HCT116 (cell line): ENCODE measurements around the gene TRPM3. TPM values are rescaled to one million over a fixed set of nuclear protein-coding genes. Genes with fewer than 3 reads are reported as not detected.

Source experiments
- ATAC-seq: fragments of 200-7000 bp; cut with Tn5 transposase; 2 replicates; pipeline ENCODE4 v1.9.1; 2020; ENCODE audit warnings: mild to moderate bottlenecking, moderate library complexity
- BruUV-seq: library from RNA; stranded (reverse); fragments of 400-500 nt; replicated peaks from 2 replicates; lab custom pipeline; 2021; lab: Mats Ljungman, UMichigan
- CTCF ChIA-PET: fragments of 300-600 bp; sonication (Branson Sonifier 250); formaldehyde crosslinking; loops from one replicate; lab custom pipeline; 2021; ENCODE audit warnings: antibody characterized with exemption; lab: Charles Lee
- POLR2A ChIA-PET: fragments of 300-600, 350-600 bp; sonication (Branson Sonifier 250); formaldehyde crosslinking; loops from one replicate; lab custom pipeline; 2021; ENCODE audit warnings: antibody characterized with exemption; lab: Charles Lee
- RAD21 ChIA-PET, 2 experiments: fragments of 300-600 bp; sonication (Branson Sonifier 250); formaldehyde crosslinking; loops; one replicate each; lab custom pipeline; 2023; ENCODE audit warnings: low total read pairs in 2 of 2; ENCODE audit not compliant: uncharacterized antibody in 2 of 2, unreplicated experiment in 2 of 2, low non-redundant PET in 1 of 2; lab: Charles Lee
- DNase-seq: peaks from one replicate; pipeline ENCODE4 v3.0.0-alpha.2; 2010; ENCODE audit warnings: low read depth, low spot score
- H2AFZ ChIP-seq: fragments of 200-600 bp; shearing (Covaris generic), sonication (generic); 2 replicates; pipeline ENCODE4 v1.6.1; 2017; ENCODE audit warnings: low read depth, mixed run types, mixed read lengths, antibody characterized with exemption, low read length; ENCODE audit not compliant: poor library complexity, severe bottlenecking
- H3K27ac ChIP-seq: 2 replicates; pipeline ENCODE4 v1.5.1; 2012; ENCODE audit warnings: low read depth, low read length
- H3K27me3 ChIP-seq: fragments of 200-600 bp; sonication (generic); 2 replicates; pipeline ENCODE4 v1.6.1; 2016; ENCODE audit warnings: mixed run types, low read length, mixed read lengths; ENCODE audit not compliant: insufficient read depth
- H3K36me3 ChIP-seq, 2 experiments: fragments of 200-500 bp in 1 of 2; fragments of 200-600 bp in 1 of 2; sonication (Bioruptor generic) in 1 of 2; sonication (generic) in 1 of 2; 2 replicates each; pipeline versions ENCODE4 v1.5.1 to v1.6.1; 2014 to 2016; ENCODE audit warnings: low read length in 2 of 2, inconsistent platforms in 1 of 2, mixed read lengths in 1 of 2, mixed run types in 1 of 2; ENCODE audit not compliant: insufficient read depth in 2 of 2, control insufficient read depth in 1 of 2
- H3K4me1 ChIP-seq, 2 experiments: fragments of 200-600 bp in 1 of 2; sonication (generic) in 1 of 2; 2 replicates each; pipeline versions ENCODE4 v1.5.1 to v1.6.1; 2012 to 2017; ENCODE audit warnings: low read length in 2 of 2, inconsistent platforms in 1 of 2, mild to moderate bottlenecking in 1 of 2, mixed read lengths in 1 of 2, mixed run types in 1 of 2, moderate library complexity in 1 of 2; ENCODE audit not compliant: insufficient read depth in 2 of 2, control insufficient read depth in 1 of 2
- H3K4me2 ChIP-seq: fragments of 200-600 bp; sonication (generic); 2 replicates; pipeline ENCODE4 v1.6.1; 2017; ENCODE audit warnings: mixed run types, low read length, mixed read lengths
- H3K4me3 ChIP-seq, 2 experiments: fragments of 200-600 bp in 1 of 2; sonication (generic) in 1 of 2; replicated peaks in 1 of 2; 2 replicates each; pipeline ENCODE4 v1.5.1; 2011 to 2016; ENCODE audit warnings: low read length in 2 of 2, control low read depth in 1 of 2, low read depth in 1 of 2, mild to moderate bottlenecking in 1 of 2, mixed read lengths in 1 of 2, mixed run types in 1 of 2
- H3K79me2 ChIP-seq: fragments of 200-600 bp; sonication (generic); 2 replicates; pipeline ENCODE4 v1.6.1; 2017; ENCODE audit warnings: mild to moderate bottlenecking, mixed run types, low read length, moderate library complexity, mixed read lengths; ENCODE audit not compliant: insufficient read depth
- H3K9ac ChIP-seq: fragments of 200-600 bp; sonication (generic); 2 replicates; pipeline ENCODE4 v1.6.1; 2016; ENCODE audit warnings: low read length, mixed read lengths
- H3K9me2 ChIP-seq: fragments of 200-600 bp; sonication (generic), shearing (Covaris generic); 2 replicates; pipeline ENCODE4 v1.6.1; 2017; ENCODE audit warnings: mixed run types, mild to moderate bottlenecking, moderate library complexity; ENCODE audit not compliant: insufficient read depth
- H3K9me3 ChIP-seq, 2 experiments: fragments of 200-500 bp in 1 of 2; fragments of 200-600 bp in 1 of 2; sonication (Bioruptor generic) in 1 of 2; sonication (generic) in 1 of 2; 2 replicates each; pipeline ENCODE4 v1.6.1; 2014 to 2017; ENCODE audit warnings: low read length in 2 of 2, mixed read lengths in 2 of 2, inconsistent platforms in 1 of 2, low read depth in 1 of 2, mild to moderate bottlenecking in 1 of 2, mixed run types in 1 of 2, moderate library complexity in 1 of 2; ENCODE audit not compliant: control insufficient read depth in 1 of 2, insufficient read depth in 1 of 2
- H4K20me1 ChIP-seq: fragments of 200-600 bp; sonication (generic), shearing (Covaris generic); 2 replicates; pipeline ENCODE4 v1.6.1; 2017; ENCODE audit warnings: mixed run types, mild to moderate bottlenecking, moderate library complexity; ENCODE audit not compliant: insufficient read depth
- ATF3 ChIP-seq: IDR thresholded peaks from 2 replicates; pipeline ENCODE4 v1.6.1; 2012
- CBX3 ChIP-seq: IDR thresholded peaks from 2 replicates; pipeline ENCODE4 v1.6.1; 2012; ENCODE audit warnings: low read depth
- CEBPB ChIP-seq: IDR thresholded peaks from 2 replicates; pipeline ENCODE4 v1.6.1; 2012; ENCODE audit warnings: low read depth
- CTCF ChIP-seq, 3 experiments: fragments of 200-600 bp in 1 of 3; sonication (generic) in 1 of 3; IDR thresholded peaks in 2 of 3; conservative IDR thresholded peaks in 1 of 3; 2 replicates each; pipeline ENCODE4 v1.5.1; 2012 to 2017; ENCODE audit warnings: low read depth in 2 of 3, low read length in 2 of 3, antibody characterized with exemption in 1 of 3, borderline replicate concordance in 1 of 3, control low read depth in 1 of 3, mild to moderate bottlenecking in 1 of 3, mixed read lengths in 1 of 3, mixed run types in 1 of 3, moderate library complexity in 1 of 3; ENCODE audit not compliant: insufficient read depth in 1 of 3
- ELF1 ChIP-seq: IDR thresholded peaks from 2 replicates; pipeline ENCODE4 v1.6.1; 2012; ENCODE audit warnings: low read depth, borderline replicate concordance
- EZH2phosphoT487 ChIP-seq: fragments of 200-600 bp; IDR thresholded peaks from 2 replicates; pipeline ENCODE4 v1.6.1; 2018; ENCODE audit warnings: antibody characterized with exemption, borderline replicate concordance
- FOSL1 ChIP-seq: IDR thresholded peaks from 2 replicates; pipeline ENCODE4 v1.6.1; 2012; ENCODE audit warnings: low read depth
- JUND ChIP-seq: IDR thresholded peaks from 2 replicates; pipeline ENCODE4 v1.6.1; 2012
- POLR2A ChIP-seq: IDR thresholded peaks from 2 replicates; pipeline ENCODE4 v1.7.0; 2011; ENCODE audit warnings: borderline replicate concordance; ENCODE audit not compliant: insufficient read depth, insufficient read length; ENCODE audit errors: extremely low read depth
- POLR2AphosphoS5 ChIP-seq: IDR thresholded peaks from 2 replicates; pipeline ENCODE4 v1.6.1; 2011; ENCODE audit warnings: mild to moderate bottlenecking, low read depth, low read length, moderate library complexity
- REST ChIP-seq: IDR thresholded peaks from 2 replicates; pipeline ENCODE4 v1.6.1; 2012; ENCODE audit warnings: low read depth
- SIN3A ChIP-seq: IDR thresholded peaks from 2 replicates; pipeline ENCODE4 v1.6.1; 2012; ENCODE audit warnings: low read depth
- SP1 ChIP-seq: IDR thresholded peaks from 2 replicates; pipeline ENCODE4 v1.6.1; 2012; ENCODE audit warnings: low read depth
- SRF ChIP-seq: IDR thresholded peaks from 2 replicates; pipeline ENCODE4 v1.6.1; 2012; ENCODE audit warnings: low read depth
- TCF7L2 ChIP-seq: IDR thresholded peaks from 2 replicates; pipeline ENCODE4 v1.7.0; 2011; ENCODE audit warnings: borderline replicate concordance, inconsistent platforms; ENCODE audit not compliant: insufficient read depth, insufficient read length; ENCODE audit errors: extremely low read depth
- YY1 ChIP-seq: IDR thresholded peaks from 2 replicates; pipeline ENCODE4 v1.6.1; 2011; ENCODE audit warnings: low read length, low read depth, moderate library complexity, mild to moderate bottlenecking; ENCODE audit not compliant: insufficient replicate concordance; ENCODE audit errors: extremely low read depth
- ZFX ChIP-seq: fragments of 450-650 bp; IDR thresholded peaks from 2 replicates; pipeline ENCODE4 v1.6.1; 2017
- intact Hi-C: fragments of 100-400 bp; cut with micrococcal nuclease; formaldehyde crosslinking; loops from 2 replicates; pipeline ENCODE4 v1.10.0; 2022
- total RNA-seq: library from RNA; stranded (reverse); gene quantifications from one replicate; pipeline ENCODE4 v1.2.1, GENCODE V29; 2021; ENCODE audit not compliant: unreplicated experiment

The TRPM3 gene
- total RNA-seq, 1 experiment from 2014 or later: not detected

- no peaks in the 10 kb centered on the region for H4K20me1 ChIP-seq
- intact Hi-C loops: no loop called here
- H3K36me3 ChIP-seq: no peaks in the 10 kb centered on the region
- H3K9me3 ChIP-seq: no peaks in the 10 kb centered on the region
- no peak overlapping the region for H3K9ac ChIP-seq
- BruUV-seq: no TSS peak
- no peaks in the 10 kb centered on the region for H3K9me2 ChIP-seq
- RAD21 ChIA-PET: no interaction called here
- CTCF ChIA-PET: interaction anchor here (1.2 kb wide), 1 partner anchor 433 kb away, joined by 3 read pairs; no protein-coding TSS in a partner anchor
- DNase-seq (no peak), ATAC-seq (no peak)
- H3K27ac ChIP-seq: no peak overlapping the region
- no peak overlapping the region for H2AFZ ChIP-seq
- H3K27me3 ChIP-seq: peaks cover 18% of the 10 kb centered on the region; the same call in 1 of the 2 replicates
- no peak overlapping the region for H3K4me3 ChIP-seq
- no peaks in the 10 kb centered on the region for H3K4me1 ChIP-seq
- POLR2A ChIA-PET: no interaction called here
- no peak overlapping the region for H3K4me2 ChIP-seq
- TF ChIP-seq CBX3 (no peak), SRF (no peak), CTCF (IDR thresholded peaks at IDR 0.05 in 2 of 3, conservative IDR thresholded peaks at IDR 0.05 in 1 of 3; ENCODE audit: borderline replicate concordance in 1 of 3, insufficient read depth in 1 of 3, low read depth in 2 of 3, low read length in 2 of 3) (no peak), ATF3 (no peak), JUND (no peak), SP1 (no peak), EZH2phosphoT487 (no peak), REST (no peak), YY1 (no peak), POLR2AphosphoS5 (no peak), CEBPB (no peak), ELF1 (no peak), TCF7L2 (no peak), FOSL1 (no peak), POLR2A (no peak), SIN3A (no peak), ZFX (no peak)
- no peaks in the 10 kb centered on the region for H3K79me2 ChIP-seq
Measured at GRCh38 chr9:71073494-71073893, 47.9 kb downstream of the TRPM3 start.
